HG02938 (cell line): Measurements from ENCODE around the gene ZNF845.
"Not testable (repeated sequence)": the region's sequence is repeated elsewhere in the genome, so short reads cannot be mapped to it uniquely, and the experiment has no call there.

Experiments used
- ATAC-seq: cut with Tn5 transposase; IDR thresholded peaks from one replicate; pipeline ENCODE4 v1.9.1; 2021; ENCODE audit warnings: mild to moderate bottlenecking, moderate library complexity; ENCODE audit not compliant: unreplicated experiment

The ZNF845 gene

GRCh38 chr19:53333463-53334449 lies at the start of gene ZNF845:
Gene ZNF845, plus strand, starts transcription at chr19:53333749. Its CDS starts 7,559 bp downstream, at chr19:53341308.
- ATAC-seq, result peak; percentile 85

- no peak for ATAC-seq
These were observed 48.5 kb upstream of the ZNF845 start for GRCh38 chr19:53285087-53285486.

- no peak for ATAC-seq
These were observed 42.6 kb upstream of the ZNF845 start for GRCh38 chr19:53290758-53291549.

- no peak for ATAC-seq
These were observed 38.6 kb upstream of the ZNF845 start for GRCh38 chr19:53294786-53295441.

- not testable (repeated sequence) for ATAC-seq
These were observed 32.2 kb upstream of the ZNF845 start for GRCh38 chr19:53301341-53301740.

- no peak for ATAC-seq
These were observed 25.2 kb upstream of the ZNF845 start for GRCh38 chr19:53308339-53308811.

GRCh38 chr19:53311044-53311443 lies 22.5 kb upstream of the ZNF845 start:
- no peak for ATAC-seq

GRCh38 chr19:53311897-53312296 lies 21.7 kb upstream of the ZNF845 start:
- no peak for ATAC-seq

GRCh38 chr19:53328967-53329366 lies 4.6 kb upstream of the ZNF845 start:
- ATAC-seq, result no peak

- no peak for ATAC-seq
These were observed 1.1 kb upstream of the ZNF845 start for GRCh38 chr19:53332484-53332883.

- peak; percentile 10 for ATAC-seq
These were observed 485 bp upstream of the ZNF845 start for GRCh38 chr19:53333066-53333462.

- ATAC-seq, result not testable (repeated sequence)
These were observed 10.9 kb downstream of the ZNF845 start for GRCh38 chr19:53344403-53344802.

GRCh38 chr19:53355739-53356138 lies 22.2 kb downstream of the ZNF845 start:
- no peak for ATAC-seq

GRCh38 chr19:53357821-53358581 lies 24.5 kb downstream of the ZNF845 start:
- no peak for ATAC-seq

GRCh38 chr19:53360056-53360455 lies 26.5 kb downstream of the ZNF845 start:
- ATAC-seq, result not testable (repeated sequence)

- ATAC-seq, result peak; percentile 99
These were observed 31.8 kb downstream of the ZNF845 start, which contains the start of gene ZNF525 for GRCh38 chr19:53365134-53365898. Gene ZNF525, plus strand, starts transcription at chr19:53365705. Its CDS starts 6,577 bp downstream, at chr19:53372282.

- ATAC-seq, result peak; percentile 45
These were observed 32.4 kb downstream of the ZNF845 start for GRCh38 chr19:53365899-53366493.

- no peak for ATAC-seq
These were observed 38.6 kb downstream of the ZNF845 start for GRCh38 chr19:53372196-53372595.

- ATAC-seq, result no peak
These were observed 40.7 kb downstream of the ZNF845 start for GRCh38 chr19:53374288-53374687.
